Adrenal gland (tissue), 5 donors: ENCODE measurements around the gene TBC1D16.
A peak's percentile ranks its signal among the peaks of the same experiment; 100 is the strongest.

ENCODE experiments used
- POLR2A ChIP-seq, 2 donors: fragments of 450-650 bp; IDR thresholded peaks; one replicate each; pipeline ENCODE4 v1.6.1; 2017; ENCODE audit warnings: antibody characterized with exemption in 2 of 2, mild to moderate bottlenecking in 2 of 2, moderate library complexity in 1 of 2
- TF ChIP-seq, protein P1 (sequence below), 6 experiments: fragments of 450-650 bp in 4 of 6; fragments of 200-600 bp in 2 of 6; sonication (generic) in 1 of 6; IDR thresholded peaks; 1 replicate in 5 of 6; 2 replicates in 1 of 6; pipeline versions ENCODE4 v1.5.1 to v1.8.0; 2016 to 2021; ENCODE audit warnings: antibody characterized with exemption in 6 of 6, mild to moderate bottlenecking in 2 of 6, moderate library complexity in 1 of 6
- donor health status: DM: no; HTN: no; CAD: no.

DNA sequence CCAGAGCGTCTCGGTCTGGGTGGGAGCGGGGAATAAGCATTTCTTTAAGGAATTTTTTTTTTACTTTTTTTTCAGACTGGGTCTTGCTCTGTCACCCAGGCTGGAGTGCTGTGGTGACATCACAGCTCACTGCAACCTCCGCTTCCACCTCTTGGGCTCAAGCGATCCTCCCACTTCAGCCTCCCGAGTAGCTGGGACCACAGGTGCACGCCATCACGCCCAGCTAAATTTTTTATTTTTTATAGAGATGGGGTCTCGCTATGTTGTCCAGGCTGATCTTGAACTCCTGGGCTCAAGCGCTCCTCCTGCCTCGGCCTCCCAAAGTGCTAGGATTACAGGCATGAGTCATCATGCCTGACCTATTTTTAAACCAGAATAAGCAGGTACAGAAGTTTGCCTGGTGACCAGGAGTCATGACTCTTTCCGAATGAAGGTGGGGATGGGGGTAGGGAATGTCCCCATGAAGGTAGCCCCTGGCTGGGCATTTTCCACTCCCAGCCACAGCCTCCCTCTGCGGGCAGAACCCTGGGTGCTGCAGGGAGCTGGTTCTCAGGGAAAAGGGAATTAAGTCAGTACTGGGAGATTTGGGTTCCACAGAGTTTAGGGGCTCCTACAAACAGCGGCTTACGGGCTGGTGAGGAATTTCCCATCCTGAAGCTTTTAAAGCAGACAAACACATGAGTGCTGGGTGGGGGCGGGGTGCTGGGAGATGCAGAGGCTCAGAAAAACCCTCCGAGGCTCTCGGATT is 48.3 kb downstream of the TBC1D16 start:
- TF ChIP-seq POLR2A (IDR thresholded peaks at IDR 0.05) = no peak
- TF ChIP-seq, protein P1, sequence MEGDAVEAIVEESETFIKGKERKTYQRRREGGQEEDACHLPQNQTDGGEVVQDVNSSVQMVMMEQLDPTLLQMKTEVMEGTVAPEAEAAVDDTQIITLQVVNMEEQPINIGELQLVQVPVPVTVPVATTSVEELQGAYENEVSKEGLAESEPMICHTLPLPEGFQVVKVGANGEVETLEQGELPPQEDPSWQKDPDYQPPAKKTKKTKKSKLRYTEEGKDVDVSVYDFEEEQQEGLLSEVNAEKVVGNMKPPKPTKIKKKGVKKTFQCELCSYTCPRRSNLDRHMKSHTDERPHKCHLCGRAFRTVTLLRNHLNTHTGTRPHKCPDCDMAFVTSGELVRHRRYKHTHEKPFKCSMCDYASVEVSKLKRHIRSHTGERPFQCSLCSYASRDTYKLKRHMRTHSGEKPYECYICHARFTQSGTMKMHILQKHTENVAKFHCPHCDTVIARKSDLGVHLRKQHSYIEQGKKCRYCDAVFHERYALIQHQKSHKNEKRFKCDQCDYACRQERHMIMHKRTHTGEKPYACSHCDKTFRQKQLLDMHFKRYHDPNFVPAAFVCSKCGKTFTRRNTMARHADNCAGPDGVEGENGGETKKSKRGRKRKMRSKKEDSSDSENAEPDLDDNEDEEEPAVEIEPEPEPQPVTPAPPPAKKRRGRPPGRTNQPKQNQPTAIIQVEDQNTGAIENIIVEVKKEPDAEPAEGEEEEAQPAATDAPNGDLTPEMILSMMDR (IDR thresholded peaks at IDR 0.05) = peak in 2 of 6 experiments; percentile 7 to 15
